Ramos (cell line): ENCODE measurements around the gene PPP1R3F.

ENCODE experiments used
- in situ Hi-C: fragments of 300-500 bp; cut with MboI; formaldehyde crosslinking; loops from one replicate; pipeline ENCODE4 v1.14.3; 2022; ENCODE audit warnings: low sequenced_read_pairs; ENCODE audit not compliant: unreplicated experiment

The PPP1R3F gene, protein sequence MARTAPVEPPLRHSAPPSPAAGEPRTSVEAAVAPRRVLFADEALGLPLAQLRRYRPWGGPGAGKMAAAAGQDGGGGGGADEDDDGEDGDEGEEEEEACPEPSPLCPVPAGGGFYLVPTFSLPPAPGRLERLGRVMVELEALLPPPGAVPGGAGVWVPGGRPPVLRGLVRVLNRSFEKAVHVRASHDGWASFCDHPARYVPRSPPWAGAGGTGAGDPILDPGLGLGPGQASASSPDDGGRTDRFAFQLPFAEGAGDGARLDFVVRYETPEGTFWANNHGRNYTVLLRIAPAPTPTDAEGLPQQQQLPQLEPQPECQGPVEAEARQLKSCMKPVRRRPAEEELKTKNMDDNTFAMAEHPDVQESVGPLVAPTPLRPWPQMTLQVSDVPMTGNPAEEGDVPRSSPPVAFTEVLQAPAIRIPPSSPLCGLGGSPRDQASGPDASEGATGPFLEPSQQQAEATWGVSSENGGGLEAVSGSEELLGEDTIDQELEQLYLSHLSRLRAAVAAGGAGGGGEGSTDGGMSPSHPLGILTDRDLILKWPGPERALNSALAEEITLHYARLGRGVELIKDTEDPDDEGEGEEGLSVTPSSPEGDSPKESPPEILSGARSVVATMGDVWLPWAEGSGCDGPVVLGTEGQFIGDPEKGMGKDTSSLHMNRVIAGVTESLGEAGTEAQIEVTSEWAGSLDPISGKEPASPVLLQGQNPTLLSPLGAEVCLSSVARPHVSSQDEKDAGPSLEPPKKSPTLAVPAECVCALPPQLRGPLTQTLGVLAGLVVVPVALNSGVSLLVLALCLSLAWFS

GRCh38 chrX:49269767-49270248, at the start of gene PPP1R3F:
Gene PPP1R3F (plus strand): TSS chrX:49269793. CDS start chrX:49269870, 77 bp downstream.
- in situ Hi-C loops: no loop called here

- in situ Hi-C loops: no loop called here
These were observed 49.5 kb upstream of the PPP1R3F start for GRCh38 chrX:49220100-49220499.

DNA sequence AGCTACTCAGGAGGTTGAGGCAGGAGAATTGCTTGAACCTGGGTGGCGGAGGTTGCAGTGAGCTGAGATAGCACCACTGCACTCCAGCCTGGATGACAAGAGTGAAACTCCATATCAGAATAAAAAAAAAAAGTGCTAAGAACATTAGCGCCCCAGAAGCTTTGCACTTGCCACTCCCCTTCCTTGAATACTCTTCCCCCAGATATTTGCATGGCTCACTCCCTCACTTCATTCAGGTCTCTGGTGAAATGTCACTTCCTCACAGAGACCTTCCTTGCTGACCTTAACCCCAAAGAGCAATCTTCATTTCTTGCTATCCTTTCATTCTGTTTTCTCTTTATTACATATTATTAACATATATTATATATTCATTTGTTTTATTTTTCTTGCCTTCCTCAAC, 47.7 kb upstream of the PPP1R3F start:
- in situ Hi-C loops: no loop called here

DNA sequence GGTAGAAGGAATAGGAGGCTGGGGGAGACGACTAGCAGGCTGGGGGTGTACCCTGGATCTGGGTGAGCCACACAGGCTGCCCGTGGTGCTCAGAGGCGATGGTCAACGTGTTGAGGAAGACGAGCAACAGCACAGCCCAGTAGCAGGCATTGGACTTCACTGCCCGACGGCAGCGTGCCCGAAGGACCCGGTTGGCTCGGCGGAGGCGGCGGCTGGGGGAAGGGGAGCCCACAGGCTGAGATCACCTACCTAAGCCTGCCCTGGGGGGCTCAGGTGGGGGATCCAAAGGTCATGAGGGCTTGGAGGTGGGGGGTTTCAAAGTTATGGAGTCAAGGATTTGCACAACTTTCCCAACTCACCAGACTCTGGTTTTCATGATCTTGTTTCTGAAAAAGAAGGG, 43.7 kb upstream of the PPP1R3F start:
- in situ Hi-C loops: no loop called here

DNA sequence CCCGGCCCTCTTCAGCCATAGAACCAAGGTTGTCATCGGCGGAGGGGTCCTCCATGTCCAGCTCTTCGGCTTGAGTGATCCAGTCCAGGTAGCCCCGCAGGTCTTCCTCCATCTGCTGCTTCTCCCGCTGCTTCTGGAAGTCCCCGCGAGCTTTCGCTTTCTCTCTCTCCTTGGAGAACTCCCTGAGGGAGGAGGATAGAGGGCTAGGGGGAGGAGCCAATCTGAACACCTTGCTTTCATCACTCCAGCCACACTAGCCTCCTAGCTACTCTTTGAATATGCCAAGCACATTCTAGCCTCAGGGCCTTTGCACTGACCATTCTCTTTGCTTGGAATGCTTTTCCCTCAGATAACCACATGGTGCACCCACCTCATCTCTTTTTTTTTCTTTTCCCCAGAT, 42.6 kb upstream of the PPP1R3F start:
- in situ Hi-C loops: no loop called here

DNA sequence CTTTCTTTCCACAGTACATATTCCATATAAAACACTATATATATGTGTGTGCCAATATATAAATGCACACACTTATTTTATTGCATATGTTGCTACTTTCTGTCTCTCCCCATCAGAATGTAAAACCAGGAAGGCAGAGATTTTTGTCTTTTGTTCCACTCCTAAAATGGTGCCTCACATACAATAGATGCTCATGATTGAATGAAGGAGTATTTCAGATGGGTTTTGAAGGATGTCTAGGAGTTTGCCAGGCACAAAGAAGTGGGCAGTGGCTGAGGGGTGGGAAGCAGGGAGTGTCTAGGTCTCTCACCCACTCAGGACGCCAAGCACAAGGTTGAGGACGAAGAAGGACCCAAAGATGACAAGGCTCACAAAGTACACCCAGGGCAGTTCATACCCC, 41.9 kb upstream of the PPP1R3F start:
- in situ Hi-C loops: no loop called here

- in situ Hi-C loops: no loop called here
These were observed 41.4 kb upstream of the PPP1R3F start for GRCh38 chrX:49228185-49228584.

DNA sequence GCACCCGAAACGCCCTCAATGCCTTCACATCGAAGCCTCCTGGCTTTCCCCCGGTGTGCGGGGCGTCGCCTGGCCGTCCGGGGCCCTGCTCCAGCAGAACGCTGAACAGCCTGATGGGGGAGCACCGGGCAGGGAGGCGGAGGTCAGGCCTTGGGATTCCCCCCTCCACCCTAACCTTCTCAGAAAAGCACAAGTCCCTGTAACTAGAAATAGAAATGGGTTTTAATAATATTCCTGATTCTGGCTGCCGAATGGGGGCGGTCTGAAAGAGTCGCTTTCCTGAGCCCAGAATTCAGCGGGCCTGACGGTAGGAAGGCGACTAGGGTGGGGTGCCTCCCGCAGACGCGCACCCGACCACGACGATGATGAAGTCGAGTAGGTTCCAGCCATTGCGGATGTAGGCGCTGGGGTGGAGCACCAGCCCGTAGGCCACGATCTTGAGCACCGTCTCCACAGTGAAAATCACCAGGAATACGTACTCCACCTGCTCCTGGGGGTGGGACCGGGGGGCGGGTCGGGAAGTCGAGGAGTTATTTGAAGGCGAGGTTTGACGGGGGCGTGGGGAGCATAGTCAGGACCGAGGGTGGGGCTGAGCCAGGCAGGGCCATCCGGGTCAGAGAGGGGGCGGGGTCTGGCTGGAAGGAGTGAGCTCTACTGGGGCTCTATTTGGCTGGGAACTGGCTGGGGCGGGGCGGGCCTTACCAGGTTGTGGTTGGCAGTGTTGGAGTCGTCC, 38.9 kb upstream of the PPP1R3F start:
- in situ Hi-C loops: no loop called here

DNA sequence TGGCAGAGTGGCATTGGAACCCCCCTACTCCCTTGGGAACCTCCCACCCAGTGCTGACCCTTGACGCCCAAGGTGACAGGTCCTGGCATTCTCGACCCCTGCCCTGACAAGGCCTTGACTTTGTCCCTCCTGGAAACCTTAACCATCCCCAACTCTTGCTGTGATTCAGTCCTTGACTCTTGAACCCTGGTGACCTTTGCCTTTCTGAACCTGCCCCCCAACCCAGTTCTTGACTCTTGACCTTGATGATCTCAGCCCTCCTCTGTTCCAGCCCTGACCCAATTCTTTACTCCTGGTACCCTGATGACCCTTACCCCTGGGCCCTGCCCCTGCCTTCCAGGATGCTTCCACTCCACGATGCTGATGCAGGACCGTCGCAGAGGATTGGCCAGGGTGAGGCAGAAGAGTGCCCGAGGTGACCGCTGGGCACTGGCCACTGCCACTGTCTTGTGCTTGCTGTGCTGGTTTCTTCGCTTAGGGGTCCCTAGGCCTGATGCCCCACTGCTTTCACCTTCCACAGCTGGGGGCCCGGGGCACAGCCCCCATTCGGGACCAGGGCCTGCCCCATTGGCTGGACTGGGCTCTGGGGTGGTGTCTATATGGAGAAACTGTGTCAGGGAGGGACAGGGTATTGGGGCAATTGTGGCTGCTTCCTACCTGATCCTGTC, 38.1 kb upstream of the PPP1R3F start:
- in situ Hi-C loops: no loop called here

DNA sequence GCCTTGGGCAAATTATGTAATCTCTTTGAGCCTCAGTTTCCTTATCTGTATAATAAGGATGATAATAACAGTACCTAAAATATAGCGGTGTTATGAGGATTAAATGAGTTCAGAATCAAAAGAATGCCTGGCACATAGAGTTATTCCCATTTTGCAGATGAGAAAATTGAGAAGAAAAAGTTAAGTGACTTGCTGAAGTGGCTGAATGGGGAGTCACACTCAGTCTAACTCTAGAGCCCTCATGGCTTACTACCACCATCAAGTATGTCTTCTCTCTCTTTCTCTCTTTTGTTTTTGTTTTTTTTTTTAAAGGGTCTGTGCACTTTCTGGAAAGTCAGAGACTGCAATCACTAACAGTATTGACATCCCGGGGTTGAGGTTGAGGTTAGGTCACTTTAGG, 37.1 kb upstream of the PPP1R3F start:
- in situ Hi-C loops: no loop called here

DNA sequence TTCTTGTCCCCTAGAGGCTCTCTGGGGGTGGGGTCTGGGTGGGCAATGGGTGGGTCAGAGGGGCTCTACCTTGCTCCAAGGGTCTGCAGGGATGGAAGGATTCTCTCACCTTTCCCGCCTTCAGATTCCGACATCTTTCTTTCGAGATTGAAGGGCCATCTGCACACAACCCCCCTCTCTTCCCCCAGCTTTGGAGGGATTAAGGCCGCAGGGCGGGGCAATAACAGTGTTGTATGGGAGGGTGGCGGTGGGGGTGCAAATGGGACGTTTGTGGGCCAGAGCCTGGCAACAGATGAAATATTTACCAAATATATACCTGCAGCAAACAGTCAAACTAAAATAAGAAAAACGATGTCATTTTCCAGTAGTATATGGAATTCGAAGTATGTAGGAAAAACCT, 36.4 kb upstream of the PPP1R3F start, which contains the start of gene CACNA1F:
Gene CACNA1F (minus strand): TSS at position 165 of the 400 bp plus-strand sequence. CDS start 31 bp downstream, at position 134.
- in situ Hi-C loops: no loop called here

- in situ Hi-C loops: no loop called here
These were observed 35.6 kb upstream of the PPP1R3F start for GRCh38 chrX:49233887-49234555.

DNA sequence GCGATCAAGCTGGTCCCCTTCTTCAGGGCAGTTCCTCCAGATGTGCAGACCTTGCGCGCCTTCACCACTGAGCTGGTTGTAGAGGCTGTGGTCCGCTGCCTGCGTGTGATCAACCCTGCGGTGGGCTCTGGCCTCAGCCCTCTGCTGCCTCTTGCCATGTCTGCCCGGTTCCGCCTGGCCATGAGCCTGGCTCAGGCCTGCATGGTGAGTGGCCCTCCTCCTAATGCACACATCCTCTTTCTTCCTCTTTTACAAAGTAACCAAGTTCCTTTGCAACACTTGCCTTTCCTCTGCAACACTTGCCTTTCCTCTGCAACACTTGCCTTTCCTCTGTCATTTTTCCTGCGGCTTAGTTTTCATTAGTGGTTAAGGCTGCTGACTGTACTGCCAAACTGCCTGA, 32.5 kb upstream of the PPP1R3F start:
- in situ Hi-C loops: no loop called here

GRCh38 chrX:49238735-49239134, 30.9 kb upstream of the PPP1R3F start:
- in situ Hi-C loops: no loop called here

- in situ Hi-C loops: no loop called here
These were observed 27.0 kb upstream of the PPP1R3F start for GRCh38 chrX:49242545-49243066.

DNA sequence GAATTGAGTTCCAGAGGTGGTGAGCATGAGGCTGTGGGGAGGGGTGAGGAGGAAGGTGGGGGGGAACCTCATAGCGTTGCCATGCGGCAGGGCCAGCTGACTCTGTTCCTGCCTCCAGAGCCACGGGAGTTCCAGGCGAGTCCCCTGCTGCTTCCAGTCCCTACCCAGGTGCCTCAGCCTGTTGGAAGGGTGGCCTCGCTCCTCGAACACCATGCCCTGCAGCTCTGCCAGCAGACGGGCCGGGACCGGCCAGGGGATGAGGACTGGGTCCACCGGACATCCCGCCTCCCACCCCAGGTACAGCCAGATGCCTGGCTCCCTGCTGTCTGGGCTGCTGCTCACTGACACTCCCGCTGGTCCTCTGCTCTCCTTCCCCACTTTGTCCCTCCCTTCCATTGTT, 26.4 kb upstream of the PPP1R3F start:
- in situ Hi-C loops: no loop called here

- in situ Hi-C loops: no loop called here
These were observed 25.4 kb upstream of the PPP1R3F start for GRCh38 chrX:49244207-49244606.

GRCh38 chrX:49246541-49246940, 23.1 kb upstream of the PPP1R3F start:
- in situ Hi-C loops: no loop called here

DNA sequence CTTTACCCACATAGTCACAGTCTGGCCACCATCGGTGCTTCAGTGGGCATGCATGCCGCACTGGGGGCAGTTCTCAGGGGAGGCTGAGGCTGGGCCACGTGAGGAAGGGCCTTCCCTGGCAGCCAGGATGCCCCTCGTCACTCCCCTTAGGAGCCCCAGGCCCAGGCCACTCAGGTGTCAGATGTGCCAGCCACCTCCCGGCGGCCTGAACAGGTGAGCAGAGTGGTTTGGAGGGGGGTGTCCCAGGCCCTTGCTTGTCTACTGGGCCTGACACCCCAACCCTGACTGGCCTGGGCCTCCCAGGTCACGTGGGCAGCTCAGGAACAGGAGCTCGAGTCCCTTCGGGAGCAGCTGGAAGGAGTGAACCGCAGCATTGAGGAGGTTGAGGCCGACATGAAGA, 22.2 kb upstream of the PPP1R3F start:
- in situ Hi-C loops: no loop called here
